Prostate gland (tissue), 2 donors: ENCODE results near the gene AGXT2.

Experiments used
- POLR2A ChIP-seq: fragments of 450-650 bp; IDR thresholded peaks from one replicate; pipeline ENCODE4 v1.6.1; 2016; ENCODE audit warnings: antibody characterized with exemption, mild to moderate bottlenecking
- POLR2AphosphoS5 ChIP-seq: sonication (generic); formaldehyde crosslinking; IDR thresholded peaks from one replicate; pipeline ENCODE4 v1.6.1; 2017; ENCODE audit warnings: antibody characterized with exemption
- TF ChIP-seq, protein P1 (sequence below), 4 experiments: fragments of 200-600 bp in 2 of 4; fragments of 450-650 bp in 2 of 4; sonication (generic) in 2 of 4; IDR thresholded peaks; 1 replicate in 3 of 4; 2 replicates in 1 of 4; pipeline ENCODE4 v1.5.1; 2016 to 2019; ENCODE audit warnings: antibody characterized with exemption in 4 of 4, mild to moderate bottlenecking in 2 of 4, moderate library complexity in 2 of 4

DNA sequence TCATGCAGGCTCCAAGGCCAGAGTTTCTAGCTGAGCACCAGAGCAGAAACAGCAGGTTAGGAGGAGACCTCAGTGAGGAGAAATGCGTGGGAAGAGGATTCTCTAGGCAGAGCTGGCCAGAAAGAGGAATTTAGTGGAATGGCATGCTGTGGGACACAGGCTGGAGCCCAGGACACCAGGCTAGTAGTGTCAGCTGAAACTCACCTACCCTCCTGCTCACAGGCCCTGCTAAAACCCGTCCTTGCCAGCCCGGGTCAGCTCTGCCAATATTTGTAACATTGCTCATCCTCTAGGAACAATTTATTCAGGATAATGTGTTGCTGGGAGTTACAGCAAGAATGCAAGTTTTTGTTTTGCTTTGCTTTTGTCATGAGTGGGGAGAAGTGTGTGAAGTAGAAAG is 40.2 kb upstream of the AGXT2 start:
- TF ChIP-seq POLR2A (no peak), POLR2AphosphoS5 (no peak)
- TF ChIP-seq, protein P1, sequence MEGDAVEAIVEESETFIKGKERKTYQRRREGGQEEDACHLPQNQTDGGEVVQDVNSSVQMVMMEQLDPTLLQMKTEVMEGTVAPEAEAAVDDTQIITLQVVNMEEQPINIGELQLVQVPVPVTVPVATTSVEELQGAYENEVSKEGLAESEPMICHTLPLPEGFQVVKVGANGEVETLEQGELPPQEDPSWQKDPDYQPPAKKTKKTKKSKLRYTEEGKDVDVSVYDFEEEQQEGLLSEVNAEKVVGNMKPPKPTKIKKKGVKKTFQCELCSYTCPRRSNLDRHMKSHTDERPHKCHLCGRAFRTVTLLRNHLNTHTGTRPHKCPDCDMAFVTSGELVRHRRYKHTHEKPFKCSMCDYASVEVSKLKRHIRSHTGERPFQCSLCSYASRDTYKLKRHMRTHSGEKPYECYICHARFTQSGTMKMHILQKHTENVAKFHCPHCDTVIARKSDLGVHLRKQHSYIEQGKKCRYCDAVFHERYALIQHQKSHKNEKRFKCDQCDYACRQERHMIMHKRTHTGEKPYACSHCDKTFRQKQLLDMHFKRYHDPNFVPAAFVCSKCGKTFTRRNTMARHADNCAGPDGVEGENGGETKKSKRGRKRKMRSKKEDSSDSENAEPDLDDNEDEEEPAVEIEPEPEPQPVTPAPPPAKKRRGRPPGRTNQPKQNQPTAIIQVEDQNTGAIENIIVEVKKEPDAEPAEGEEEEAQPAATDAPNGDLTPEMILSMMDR (IDR thresholded peaks at IDR 0.05): no peak
